ENCODE data around the gene SIL1.

DNA sequence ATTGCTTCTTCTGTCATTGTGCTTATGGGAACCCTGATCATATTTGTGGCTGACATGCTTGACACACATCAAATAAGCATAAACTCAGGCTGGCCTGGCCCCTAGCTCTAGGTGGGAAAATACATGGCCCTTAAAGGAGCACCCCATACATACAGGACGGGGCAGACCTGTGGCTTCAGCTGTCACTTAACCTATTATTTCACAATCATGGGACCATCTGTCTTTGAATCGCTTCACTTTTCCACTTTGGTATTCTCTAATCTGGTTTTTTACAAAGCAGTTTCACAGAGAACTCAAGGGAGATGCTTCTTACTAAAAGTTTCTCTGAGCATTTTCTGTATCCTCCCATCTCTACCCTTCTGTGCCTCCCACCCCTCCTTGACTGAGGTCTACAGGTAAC, 288.4 kb downstream of the SIL1 start:
- TF ChIP-seq CREB1 (IDR thresholded peaks at IDR 0.05; ENCODE audit: low read depth): no peak
- TF ChIP-seq EP300 (IDR thresholded peaks at IDR 0.05; ENCODE audit: borderline replicate concordance): no peak
- no peak for TF ChIP-seq MAX (IDR thresholded peaks at IDR 0.05)
- no peak for TF ChIP-seq TAF1 (IDR thresholded peaks at IDR 0.05; ENCODE audit: low read depth)
- no peak for TF ChIP-seq EGR1 (IDR thresholded peaks at IDR 0.05)
- TF ChIP-seq REST (IDR thresholded peaks at IDR 0.05; ENCODE audit: low read depth): no peak
- TF ChIP-seq RAD21 (IDR thresholded peaks at IDR 0.05; ENCODE audit: low read depth): no peak
- no peak for TF ChIP-seq YY1 (IDR thresholded peaks at IDR 0.05; ENCODE audit: low read depth)
- no peak for TF ChIP-seq NFIC (IDR thresholded peaks at IDR 0.05)
- no peak for TF ChIP-seq TCF12 (IDR thresholded peaks at IDR 0.05; ENCODE audit: low read depth)
- TF ChIP-seq FOXM1 (IDR thresholded peaks at IDR 0.05; ENCODE audit: borderline replicate concordance, low read depth): no peak
- TF ChIP-seq USF1 (IDR thresholded peaks at IDR 0.05): no peak
- no peak for TF ChIP-seq TEAD4 (IDR thresholded peaks at IDR 0.05)
